Measurements from ENCODE around the gene HTRA3. TPM values are rescaled to one million over a fixed set of nuclear protein-coding genes. Genes with fewer than 3 reads are reported as not detected.

Gene HTRA3
- total RNA-seq, 1 experiment from 2014 or later = 0.64 TPM

DNA sequence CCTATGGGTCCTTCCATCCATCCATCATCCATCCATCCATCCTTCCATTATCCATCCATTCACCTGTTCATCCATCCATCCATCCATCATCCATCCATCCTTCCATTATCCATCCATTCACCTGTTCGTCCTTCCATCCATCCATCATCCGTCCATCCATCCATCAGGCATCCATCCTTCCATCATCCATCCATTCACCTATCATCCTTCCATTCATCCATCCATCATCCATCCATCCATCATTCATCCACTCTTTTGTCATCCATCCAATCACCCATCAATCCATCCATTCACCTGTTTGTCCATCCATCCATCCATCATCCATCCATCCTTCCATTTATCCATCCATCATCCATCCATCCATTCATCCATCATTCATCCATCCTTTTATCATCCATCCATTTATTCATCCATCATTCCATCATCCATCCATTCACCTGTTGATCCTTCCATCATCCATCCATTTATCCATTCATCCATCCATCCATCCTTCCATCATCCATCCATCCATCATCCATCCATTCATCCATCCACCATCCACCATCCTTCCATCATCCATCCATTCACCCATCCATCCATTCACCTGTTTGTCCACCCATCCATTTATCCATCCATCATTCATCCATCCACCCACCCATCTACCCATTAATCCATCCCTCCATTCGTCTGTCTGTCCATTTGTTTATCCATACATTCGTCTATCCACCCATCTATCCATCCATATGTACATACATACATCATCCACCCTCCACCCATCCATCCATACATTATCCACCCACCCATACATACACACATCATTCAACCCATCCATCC, 35.7 kb upstream of the HTRA3 start:
- no TSS peak for BruUV-seq (replicated peaks)
- POLR2A ChIA-PET (ENCODE audit: low non-redundant PET) = no interaction called here
- Histone ChIP-seq H3K27ac (ENCODE audit: low read depth, low read length, poor library complexity, severe bottlenecking) (no peak overlapping the region), H3K4me3 (ENCODE audit: low read depth, low read length, poor library complexity, severe bottlenecking) (no peak overlapping the region), H3K4me1 (ENCODE audit: insufficient read depth, low read length, poor library complexity, severe bottlenecking) (peaks cover under 1% of the 10 kb centered on the region), H3K9me3 (ENCODE audit: low read depth, low read length, poor library complexity, severe bottlenecking) (no peaks in the 10 kb centered on the region), H3K27me3 (replicated peaks; ENCODE audit: insufficient read depth, low read depth, low read length, poor library complexity) (no peaks in the 10 kb centered on the region), H3K36me3 (ENCODE audit: insufficient read depth, low read length, poor library complexity, severe bottlenecking) (no peaks in the 10 kb centered on the region)
- CTCF ChIA-PET = no interaction called here
- DNase-seq (ENCODE audit: low spot score) = no peak
- TF ChIP-seq, protein P1, sequence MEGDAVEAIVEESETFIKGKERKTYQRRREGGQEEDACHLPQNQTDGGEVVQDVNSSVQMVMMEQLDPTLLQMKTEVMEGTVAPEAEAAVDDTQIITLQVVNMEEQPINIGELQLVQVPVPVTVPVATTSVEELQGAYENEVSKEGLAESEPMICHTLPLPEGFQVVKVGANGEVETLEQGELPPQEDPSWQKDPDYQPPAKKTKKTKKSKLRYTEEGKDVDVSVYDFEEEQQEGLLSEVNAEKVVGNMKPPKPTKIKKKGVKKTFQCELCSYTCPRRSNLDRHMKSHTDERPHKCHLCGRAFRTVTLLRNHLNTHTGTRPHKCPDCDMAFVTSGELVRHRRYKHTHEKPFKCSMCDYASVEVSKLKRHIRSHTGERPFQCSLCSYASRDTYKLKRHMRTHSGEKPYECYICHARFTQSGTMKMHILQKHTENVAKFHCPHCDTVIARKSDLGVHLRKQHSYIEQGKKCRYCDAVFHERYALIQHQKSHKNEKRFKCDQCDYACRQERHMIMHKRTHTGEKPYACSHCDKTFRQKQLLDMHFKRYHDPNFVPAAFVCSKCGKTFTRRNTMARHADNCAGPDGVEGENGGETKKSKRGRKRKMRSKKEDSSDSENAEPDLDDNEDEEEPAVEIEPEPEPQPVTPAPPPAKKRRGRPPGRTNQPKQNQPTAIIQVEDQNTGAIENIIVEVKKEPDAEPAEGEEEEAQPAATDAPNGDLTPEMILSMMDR (conservative IDR thresholded peaks at IDR 0.05; ENCODE audit: low read depth, low read length) = no peak
- no peak for TF ChIP-seq EZH2 (IDR thresholded peaks at IDR 0.05; ENCODE audit: borderline replicate concordance, low read depth, low read length, poor library complexity, severe bottlenecking)
- intact Hi-C loops (cut with micrococcal nuclease; ENCODE audit: unreplicated experiment) = no loop called here

GRCh38 chr4:8234715-8235114, 34.8 kb upstream of the HTRA3 start:
- H3K36me3 ChIP-seq (ENCODE audit: insufficient read depth, low read length, poor library complexity, severe bottlenecking) = no peaks in the 10 kb centered on the region
- TF ChIP-seq, protein P1 (conservative IDR thresholded peaks at IDR 0.05; ENCODE audit: low read depth, low read length) = no peak
- no peak for TF ChIP-seq EZH2 (IDR thresholded peaks at IDR 0.05; ENCODE audit: borderline replicate concordance, low read depth, low read length, poor library complexity, severe bottlenecking)
- no peaks in the 10 kb centered on the region for H3K4me1 ChIP-seq (ENCODE audit: insufficient read depth, low read length, poor library complexity, severe bottlenecking)
- ChIA-PET CTCF (no interaction called here), POLR2A (ENCODE audit: low non-redundant PET) (no interaction called here)
- no peak overlapping the region for H3K4me3 ChIP-seq (ENCODE audit: low read depth, low read length, poor library complexity, severe bottlenecking)
- no peaks in the 10 kb centered on the region for H3K27me3 ChIP-seq (replicated peaks; ENCODE audit: insufficient read depth, low read depth, low read length, poor library complexity)
- DNase-seq (ENCODE audit: low spot score) = no peak
- H3K27ac ChIP-seq (ENCODE audit: low read depth, low read length, poor library complexity, severe bottlenecking) = no peak overlapping the region
- intact Hi-C loops (cut with micrococcal nuclease; ENCODE audit: unreplicated experiment) = no loop called here
- BruUV-seq (replicated peaks) = no TSS peak
- H3K9me3 ChIP-seq (ENCODE audit: low read depth, low read length, poor library complexity, severe bottlenecking) = no peaks in the 10 kb centered on the region

- ChIA-PET POLR2A (ENCODE audit: low non-redundant PET) (no interaction called here), CTCF (no interaction called here)
- Histone ChIP-seq H3K9me3 (ENCODE audit: low read depth, low read length, poor library complexity, severe bottlenecking) (no peaks in the 10 kb centered on the region), H3K36me3 (ENCODE audit: insufficient read depth, low read length, poor library complexity, severe bottlenecking) (no peaks in the 10 kb centered on the region), H3K27me3 (replicated peaks; ENCODE audit: insufficient read depth, low read depth, low read length, poor library complexity) (no peaks in the 10 kb centered on the region), H3K4me3 (ENCODE audit: low read depth, low read length, poor library complexity, severe bottlenecking) (no peak overlapping the region), H3K27ac (ENCODE audit: low read depth, low read length, poor library complexity, severe bottlenecking) (no peak overlapping the region), H3K4me1 (ENCODE audit: insufficient read depth, low read length, poor library complexity, severe bottlenecking) (no peaks in the 10 kb centered on the region)
- intact Hi-C loops (cut with micrococcal nuclease; ENCODE audit: unreplicated experiment) = no loop called here
- no TSS peak for BruUV-seq (replicated peaks)
- no peak for TF ChIP-seq EZH2 (IDR thresholded peaks at IDR 0.05; ENCODE audit: borderline replicate concordance, low read depth, low read length, poor library complexity, severe bottlenecking)
- TF ChIP-seq, protein P1 (conservative IDR thresholded peaks at IDR 0.05; ENCODE audit: low read depth, low read length) = no peak
- no peak for DNase-seq (ENCODE audit: low spot score)
Observed at GRCh38 chr4:8235224-8235623, 34.3 kb upstream of the HTRA3 start.
